ENCODE measurements around the gene RASSF4. TPM values are rescaled to one million over a fixed set of nuclear protein-coding genes. Genes with fewer than 3 reads are reported as not detected.

The RASSF4 gene
- total RNA-seq, 8 experiments from 2014 or later: 1.8 to 23.2 (median 13.3) TPM

- ATAC-seq (replicated peaks in 6 of 8): no peak
- in situ Hi-C loops (cut with MboI; ENCODE audit: low pct_unique_long_range_greater_than_20kb in 2 of 9, low sequenced_read_pairs in 9 of 9, unreplicated experiment in 9 of 9): no loop called here
- H3K4me3 ChIP-seq: no peak overlapping the region
- H3K4me1 ChIP-seq (replicated peaks in 1 of 2): peaks cover 62 to 76% of the 10 kb centered on the region in 2 donors
- peak overlapping the region; percentile 9 to 79 for H3K27ac ChIP-seq
- 60 to 83% (median 71%) methylated on average over 1 of the region's 1 CpG; no CpG with 5 or more reads in 6 of the 10 experiments for WGBS, 10 experiments
These were observed 5.5 kb downstream of the RASSF4 start for GRCh38 chr10:44965104-44965503.

GRCh38 chr10:44965651-44966097 lies 6.1 kb downstream of the RASSF4 start:
- no peak for ATAC-seq (replicated peaks in 6 of 8)
- Histone ChIP-seq H3K4me3 (no peak overlapping the region), H3K4me1 (replicated peaks in 1 of 2) (peaks cover 56 to 70% of the 10 kb centered on the region in 2 donors), H3K27ac (peak overlapping the region in 1 of 2 donors; percentile 9)
- in situ Hi-C loops (cut with MboI; ENCODE audit: low pct_unique_long_range_greater_than_20kb in 2 of 9, low sequenced_read_pairs in 9 of 9, unreplicated experiment in 9 of 9): no loop called here
- 80 to 100% (median 88%) methylated on average over 1 to 4 of the region's 6 CpGs; no CpG with 5 or more reads in 1 of the 10 experiments for WGBS, 10 experiments

- 61 to 100% (median 89%) methylated on average over 1 to 7 of the region's 8 CpGs; no CpG with 5 or more reads in 1 of the 10 experiments for WGBS, 10 experiments
- in situ Hi-C loops (cut with MboI; ENCODE audit: low pct_unique_long_range_greater_than_20kb in 2 of 9, low sequenced_read_pairs in 9 of 9, unreplicated experiment in 9 of 9): no loop called here
- Histone ChIP-seq H3K27ac (no peak overlapping the region), H3K4me3 (no peak overlapping the region), H3K4me1 (replicated peaks in 1 of 2) (peaks cover 51 to 64% of the 10 kb centered on the region in 2 donors)
- ATAC-seq (replicated peaks in 6 of 8): peak in 2 of 8 experiments; percentile 7 to 9
These were observed 6.7 kb downstream of the RASSF4 start for GRCh38 chr10:44966129-44966815.

- WGBS, 10 experiments: 71 to 100% (median 82%) methylated on average over 1 to 3 of the region's 8 CpGs; no CpG with 5 or more reads in 6 of the 10 experiments
- no peak for ATAC-seq (replicated peaks in 6 of 8)
- H3K4me1 ChIP-seq (replicated peaks in 1 of 2): peaks cover 46 to 59% of the 10 kb centered on the region in 2 donors
- in situ Hi-C loops (cut with MboI; ENCODE audit: low pct_unique_long_range_greater_than_20kb in 2 of 9, low sequenced_read_pairs in 9 of 9, unreplicated experiment in 9 of 9): no loop called here
- no peak overlapping the region for H3K4me3 ChIP-seq
- no peak overlapping the region for H3K27ac ChIP-seq
These were observed 7.4 kb downstream of the RASSF4 start for GRCh38 chr10:44966816-44967509.

- Histone ChIP-seq H3K4me3 (no peak overlapping the region), H3K27ac (no peak overlapping the region), H3K4me1 (replicated peaks in 1 of 2) (peaks cover 40 to 53% of the 10 kb centered on the region in 2 donors)
- in situ Hi-C loops (cut with MboI; ENCODE audit: low pct_unique_long_range_greater_than_20kb in 2 of 9, low sequenced_read_pairs in 9 of 9, unreplicated experiment in 9 of 9): no loop called here
- ATAC-seq (replicated peaks in 6 of 8): no peak
- 40 to 100% (median 96%) methylated on average over 1 to 4 of the region's 4 CpGs; no CpG with 5 or more reads in 5 of the 10 experiments for WGBS, 10 experiments
These were observed 8.0 kb downstream of the RASSF4 start for GRCh38 chr10:44967616-44968015.

- ATAC-seq (replicated peaks in 6 of 8): no peak
- H3K27ac ChIP-seq: no peak overlapping the region
- H3K4me1 ChIP-seq (replicated peaks in 1 of 2): peaks cover 35 to 50% of the 10 kb centered on the region in 2 donors
- in situ Hi-C loops (cut with MboI; ENCODE audit: low pct_unique_long_range_greater_than_20kb in 2 of 9, low sequenced_read_pairs in 9 of 9, unreplicated experiment in 9 of 9): no loop called here
- WGBS, 10 experiments: 8 to 100% (median 83%) methylated on average over 1 to 2 of the region's 3 CpGs; no CpG with 5 or more reads in 5 of the 10 experiments
- no peak overlapping the region for H3K4me3 ChIP-seq
These were observed 8.5 kb downstream of the RASSF4 start for GRCh38 chr10:44968091-44968490.

- Histone ChIP-seq H3K27ac (no peak overlapping the region), H3K4me1 (replicated peaks in 1 of 2) (peaks cover 35 to 50% of the 10 kb centered on the region in 2 donors), H3K4me3 (no peak overlapping the region)
- 65 to 90% (median 75%) methylated on average over 2 to 5 of the region's 11 CpGs; no CpG with 5 or more reads in 5 of the 10 experiments for WGBS, 10 experiments
- in situ Hi-C loops (cut with MboI; ENCODE audit: low pct_unique_long_range_greater_than_20kb in 2 of 9, low sequenced_read_pairs in 9 of 9, unreplicated experiment in 9 of 9): no loop called here
- ATAC-seq (replicated peaks in 6 of 8): no peak
These were observed 9.1 kb downstream of the RASSF4 start for GRCh38 chr10:44968500-44969400.

- Histone ChIP-seq H3K4me1 (replicated peaks in 1 of 2) (peaks cover 35 to 51% of the 10 kb centered on the region in 2 donors), H3K4me3 (no peak overlapping the region), H3K27ac (no peak overlapping the region)
- WGBS, 10 experiments: 61 to 100% (median 100%) methylated on average over 1 to 3 of the region's 9 CpGs; no CpG with 5 or more reads in 4 of the 10 experiments
- no peak for ATAC-seq (replicated peaks in 6 of 8)
- in situ Hi-C loops (cut with MboI; ENCODE audit: low pct_unique_long_range_greater_than_20kb in 2 of 9, low sequenced_read_pairs in 9 of 9, unreplicated experiment in 9 of 9): no loop called here
These were observed 10.3 kb downstream of the RASSF4 start for GRCh38 chr10:44969854-44970253.

GRCh38 chr10:44970812-44971395 lies 11.3 kb downstream of the RASSF4 start:
- WGBS, 10 experiments: 40 to 100% (median 88%) methylated on average over 1 to 5 of the region's 8 CpGs; no CpG with 5 or more reads in 2 of the 10 experiments
- no peak overlapping the region for H3K27ac ChIP-seq
- ATAC-seq (replicated peaks in 6 of 8): no peak
- no peak overlapping the region for H3K4me3 ChIP-seq
- in situ Hi-C loops (cut with MboI; ENCODE audit: low pct_unique_long_range_greater_than_20kb in 2 of 9, low sequenced_read_pairs in 9 of 9, unreplicated experiment in 9 of 9): no loop called here
- peaks cover 31 to 49% of the 10 kb centered on the region in 2 donors for H3K4me1 ChIP-seq (replicated peaks in 1 of 2)

- Histone ChIP-seq H3K27ac (no peak overlapping the region), H3K4me3 (no peak overlapping the region), H3K4me1 (replicated peaks in 1 of 2) (peaks cover 35 to 47% of the 10 kb centered on the region in 2 donors)
- 87 to 100% (median 89%) methylated on average over 1 to 5 of the region's 11 CpGs; no CpG with 5 or more reads in 7 of the 10 experiments for WGBS, 10 experiments
- no peak for ATAC-seq (replicated peaks in 6 of 8)
- in situ Hi-C loops (cut with MboI; ENCODE audit: low pct_unique_long_range_greater_than_20kb in 2 of 9, low sequenced_read_pairs in 9 of 9, unreplicated experiment in 9 of 9): no loop called here
These were observed 11.8 kb downstream of the RASSF4 start for GRCh38 chr10:44971434-44971833.

- in situ Hi-C loops (cut with MboI; ENCODE audit: low pct_unique_long_range_greater_than_20kb in 2 of 9, low sequenced_read_pairs in 9 of 9, unreplicated experiment in 9 of 9): no loop called here
- H3K4me1 ChIP-seq (replicated peaks in 1 of 2): peaks cover 42 to 49% of the 10 kb centered on the region in 2 donors
- H3K27ac ChIP-seq: no peak overlapping the region
- H3K4me3 ChIP-seq: no peak overlapping the region
- ATAC-seq (replicated peaks in 6 of 8): no peak
- WGBS, 10 experiments: 69 to 100% (median 92%) methylated on average over 1 to 5 of the region's 12 CpGs; no CpG with 5 or more reads in 4 of the 10 experiments
These were observed 12.5 kb downstream of the RASSF4 start for GRCh38 chr10:44971935-44972757.

Measured in motor neuron (in vitro differentiated cells).